GM12892 (cell line): ENCODE data around the gene TTC38.

Experiments
- DNase-seq: peaks from one replicate; pipeline ENCODE4 v3.0.0; 2011; ENCODE audit not compliant: insufficient read length
- FAIRE-seq: peaks from 2 replicates; lab custom pipeline; 2011; peaks lifted over from hg19 to GRCh38; lab: Jason Lieb, UNC
- POLR2A ChIP-seq: IDR thresholded peaks from 2 replicates; pipeline ENCODE4 v1.6.1; 2011; ENCODE audit warnings: low read depth, low read length, control low read depth
- POLR2AphosphoS5 ChIP-seq: IDR thresholded peaks from 2 replicates; pipeline ENCODE4 v1.6.1; 2011; ENCODE audit warnings: low read depth, low read length, control low read depth
- TAF1 ChIP-seq: IDR thresholded peaks from 2 replicates; pipeline ENCODE4 v1.6.1; 2011; ENCODE audit warnings: low read depth, mild to moderate bottlenecking, control low read depth, low read length, borderline replicate concordance

TTC38 gene

DNA sequence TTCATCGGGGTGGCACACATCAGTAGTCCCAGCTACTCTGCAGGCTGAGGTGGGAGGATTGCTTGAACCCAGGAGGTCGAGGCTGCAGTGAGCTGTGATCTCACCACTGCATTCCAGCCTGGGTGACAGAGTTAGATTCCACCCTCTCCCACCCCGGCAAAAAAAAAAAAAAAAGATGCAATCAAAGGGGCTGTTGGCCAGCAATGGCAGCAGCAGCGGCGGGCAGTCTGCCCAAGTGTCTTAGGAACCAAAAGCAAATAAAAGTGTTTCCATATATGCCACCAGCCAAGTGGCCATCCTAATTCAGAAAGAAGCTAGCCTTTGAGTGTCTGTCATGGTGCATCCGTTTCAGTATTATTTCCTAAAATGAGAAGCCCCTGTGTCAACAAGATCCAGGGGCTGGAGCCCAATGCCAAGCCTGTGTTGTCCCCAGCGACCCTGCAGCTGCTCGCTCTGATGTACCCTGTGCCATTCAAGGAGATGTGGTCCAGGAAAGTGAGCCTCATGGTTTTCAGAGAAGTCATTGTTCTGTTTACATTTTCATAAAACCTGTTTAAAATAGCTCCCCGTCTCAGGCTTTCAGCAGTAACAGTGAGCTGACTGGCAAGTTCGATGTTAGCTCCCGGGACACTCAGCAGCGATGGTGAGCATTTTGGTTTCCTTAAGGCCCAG lies 30.2 kb upstream of the TTC38 start:
- no peak for TF ChIP-seq TAF1
- TF ChIP-seq POLR2AphosphoS5 = no peak
- TF ChIP-seq POLR2A = no peak
- FAIRE-seq = no peak

GRCh38 chr22:46238541-46238940 lies 29.3 kb upstream of the TTC38 start:
- DNase-seq (no peak), FAIRE-seq (no peak)
- TF ChIP-seq POLR2AphosphoS5 = no peak
- TF ChIP-seq POLR2A = no peak
- TF ChIP-seq TAF1 = no peak

More for the DNA sequence above, 30.2 kb upstream of the TTC38 start:
- no peak for DNase-seq

- FAIRE-seq (no peak), DNase-seq (no peak)
- TF ChIP-seq POLR2A = no peak
- no peak for TF ChIP-seq TAF1
- TF ChIP-seq POLR2AphosphoS5 = no peak
These were observed 28.4 kb upstream of the TTC38 start for GRCh38 chr22:46239261-46240048.

- TF ChIP-seq POLR2A (no peak), POLR2AphosphoS5 (no peak), TAF1 (no peak)
- no peak for DNase-seq
- no peak for FAIRE-seq
These were observed 27.7 kb upstream of the TTC38 start for GRCh38 chr22:46240073-46240472.

DNA sequence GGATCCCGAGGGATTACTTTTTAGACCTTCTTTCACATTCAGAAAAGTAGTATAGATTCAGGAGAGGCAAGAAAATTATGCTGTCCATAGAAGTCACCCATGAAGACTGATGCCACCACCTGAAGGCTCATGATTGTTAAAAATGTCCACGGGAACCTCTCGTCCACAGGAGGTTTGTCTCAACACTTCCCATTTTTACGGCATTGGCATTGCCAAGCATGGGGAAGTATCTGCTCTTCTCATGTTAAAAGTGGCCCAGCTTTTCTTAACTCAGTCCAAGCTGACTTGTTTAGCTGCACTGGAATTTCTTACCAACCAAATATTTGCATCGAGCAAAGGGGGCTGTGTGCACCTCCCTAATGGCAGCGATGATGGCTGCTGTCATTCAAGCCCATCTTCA lies 27.3 kb upstream of the TTC38 start:
- FAIRE-seq (no peak), DNase-seq (no peak)
- TF ChIP-seq POLR2AphosphoS5 (no peak), TAF1 (no peak), POLR2A (no peak)

DNA sequence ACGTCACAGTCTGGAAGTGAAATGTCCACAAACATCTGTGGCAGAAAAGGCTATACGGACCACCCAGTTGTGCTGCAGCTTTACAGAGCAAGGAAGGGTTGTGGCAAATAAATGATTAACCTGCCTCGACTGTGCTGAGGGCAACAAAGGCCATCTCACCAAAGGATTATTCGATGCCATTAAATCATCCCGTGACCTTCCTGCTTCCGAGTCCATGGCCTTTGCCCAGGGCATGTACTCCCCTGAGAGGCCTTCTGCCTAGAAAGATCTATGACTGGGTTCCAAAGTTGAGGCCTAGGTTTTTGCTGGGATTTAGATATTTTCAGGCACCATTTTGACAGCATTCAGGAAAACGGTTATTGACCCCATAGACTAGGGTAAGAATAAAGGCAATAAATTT lies 26.9 kb upstream of the TTC38 start:
- TF ChIP-seq TAF1 (no peak), POLR2AphosphoS5 (no peak), POLR2A (no peak)
- DNase-seq (no peak), FAIRE-seq (no peak)

GRCh38 chr22:46241396-46242007 lies 26.3 kb upstream of the TTC38 start:
- DNase-seq (no peak), FAIRE-seq (no peak)
- TF ChIP-seq POLR2AphosphoS5 (no peak), POLR2A (no peak), TAF1 (no peak)

DNA sequence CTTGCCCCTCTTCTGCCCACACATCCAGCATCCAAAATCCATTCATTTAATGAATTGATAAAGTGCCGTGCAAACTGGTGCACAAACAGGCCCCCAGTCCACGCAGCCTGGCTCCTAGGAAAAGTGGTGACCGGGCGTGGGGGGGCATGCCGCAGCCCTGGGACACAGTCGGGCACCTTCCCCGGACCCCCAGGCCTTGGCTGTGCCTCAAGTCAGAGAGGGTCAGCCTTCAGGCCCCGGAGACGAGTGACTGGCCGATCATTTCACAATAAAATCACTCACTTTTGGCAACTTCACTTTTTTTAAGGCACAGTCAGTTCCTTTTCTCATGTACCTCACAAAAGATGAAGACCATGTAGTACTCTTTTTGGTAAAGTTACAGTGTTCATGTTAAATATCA lies 25.7 kb upstream of the TTC38 start:
- no peak for DNase-seq
- no peak for FAIRE-seq
- TF ChIP-seq TAF1 (no peak), POLR2AphosphoS5 (no peak), POLR2A (no peak)

DNA sequence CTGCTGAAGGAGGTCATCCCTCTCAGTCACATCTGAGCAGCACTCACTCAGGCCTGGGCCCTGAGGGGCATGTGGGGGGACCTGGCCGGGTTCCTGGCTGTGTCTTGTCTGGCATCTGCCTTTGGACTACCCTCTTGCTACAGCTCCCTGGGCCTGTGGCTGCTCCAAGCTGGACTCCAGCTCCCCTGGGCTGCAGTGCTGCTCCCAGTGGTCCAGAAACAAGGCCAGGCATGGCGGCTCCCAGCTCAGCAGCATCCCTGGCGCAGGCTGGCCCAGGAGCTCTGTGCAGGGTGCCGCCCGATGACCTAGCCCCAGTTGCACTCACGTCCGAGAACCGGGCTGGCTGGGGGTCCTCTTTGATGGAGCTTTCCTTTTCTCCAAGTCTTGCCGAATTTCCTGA lies 23.0 kb upstream of the TTC38 start:
- FAIRE-seq = no peak
- TF ChIP-seq POLR2A (no peak), TAF1 (no peak), POLR2AphosphoS5 (no peak)
- DNase-seq = no peak

DNA sequence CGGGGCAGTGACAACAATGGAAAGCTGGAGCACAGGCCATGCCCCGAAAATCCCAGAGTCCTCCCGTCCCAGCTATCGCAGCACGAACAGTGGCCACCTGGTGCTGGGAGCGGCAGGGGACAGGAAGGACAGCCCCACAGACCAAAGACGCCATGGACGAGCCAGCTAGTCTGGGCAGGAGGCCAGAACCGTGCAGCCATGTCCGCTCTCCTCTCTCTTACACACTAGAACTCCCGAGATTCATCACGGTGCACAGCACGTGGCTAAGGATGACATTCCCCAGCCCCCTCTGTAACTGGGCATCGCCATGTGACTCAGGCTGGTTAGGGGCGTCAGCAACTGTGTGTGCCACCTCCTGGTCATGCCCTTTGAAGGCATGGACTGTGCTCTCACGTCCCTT lies 22.3 kb upstream of the TTC38 start:
- DNase-seq = no peak
- FAIRE-seq = no peak
- TF ChIP-seq POLR2A (no peak), POLR2AphosphoS5 (no peak), TAF1 (no peak)

- no peak for FAIRE-seq
- TF ChIP-seq TAF1 (no peak), POLR2AphosphoS5 (no peak), POLR2A (no peak)
- no peak for DNase-seq
These were observed 21.6 kb upstream of the TTC38 start for GRCh38 chr22:46246178-46246577.

- FAIRE-seq (no peak), DNase-seq (no peak)
- TF ChIP-seq POLR2A = no peak
- TF ChIP-seq POLR2AphosphoS5 = no peak
- no peak for TF ChIP-seq TAF1
These were observed 20.3 kb upstream of the TTC38 start for GRCh38 chr22:46247443-46247975.
